Measurements from ENCODE around the gene PRPSAP1. TPM values are rescaled to one million over a fixed set of nuclear protein-coding genes. Genes with fewer than 3 reads are reported as not detected.
"Not testable (repeated sequence)": the region's sequence is repeated elsewhere in the genome, so short reads cannot be mapped to it uniquely, and the experiment has no call there.

Gene PRPSAP1
- total RNA-seq, 1 donor: 48.1 TPM

GRCh38 chr17:76368545-76368944 is 14.8 kb upstream of the PRPSAP1 start:
- no peak for DNase-seq (ENCODE audit: low read depth)
- TF ChIP-seq, protein P1, sequence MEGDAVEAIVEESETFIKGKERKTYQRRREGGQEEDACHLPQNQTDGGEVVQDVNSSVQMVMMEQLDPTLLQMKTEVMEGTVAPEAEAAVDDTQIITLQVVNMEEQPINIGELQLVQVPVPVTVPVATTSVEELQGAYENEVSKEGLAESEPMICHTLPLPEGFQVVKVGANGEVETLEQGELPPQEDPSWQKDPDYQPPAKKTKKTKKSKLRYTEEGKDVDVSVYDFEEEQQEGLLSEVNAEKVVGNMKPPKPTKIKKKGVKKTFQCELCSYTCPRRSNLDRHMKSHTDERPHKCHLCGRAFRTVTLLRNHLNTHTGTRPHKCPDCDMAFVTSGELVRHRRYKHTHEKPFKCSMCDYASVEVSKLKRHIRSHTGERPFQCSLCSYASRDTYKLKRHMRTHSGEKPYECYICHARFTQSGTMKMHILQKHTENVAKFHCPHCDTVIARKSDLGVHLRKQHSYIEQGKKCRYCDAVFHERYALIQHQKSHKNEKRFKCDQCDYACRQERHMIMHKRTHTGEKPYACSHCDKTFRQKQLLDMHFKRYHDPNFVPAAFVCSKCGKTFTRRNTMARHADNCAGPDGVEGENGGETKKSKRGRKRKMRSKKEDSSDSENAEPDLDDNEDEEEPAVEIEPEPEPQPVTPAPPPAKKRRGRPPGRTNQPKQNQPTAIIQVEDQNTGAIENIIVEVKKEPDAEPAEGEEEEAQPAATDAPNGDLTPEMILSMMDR (IDR thresholded peaks at IDR 0.05; ENCODE audit: insufficient read depth, low read length): no peak
- H3K4me3 ChIP-seq (ENCODE audit: low read depth, low read length): no peak overlapping the region

DNA sequence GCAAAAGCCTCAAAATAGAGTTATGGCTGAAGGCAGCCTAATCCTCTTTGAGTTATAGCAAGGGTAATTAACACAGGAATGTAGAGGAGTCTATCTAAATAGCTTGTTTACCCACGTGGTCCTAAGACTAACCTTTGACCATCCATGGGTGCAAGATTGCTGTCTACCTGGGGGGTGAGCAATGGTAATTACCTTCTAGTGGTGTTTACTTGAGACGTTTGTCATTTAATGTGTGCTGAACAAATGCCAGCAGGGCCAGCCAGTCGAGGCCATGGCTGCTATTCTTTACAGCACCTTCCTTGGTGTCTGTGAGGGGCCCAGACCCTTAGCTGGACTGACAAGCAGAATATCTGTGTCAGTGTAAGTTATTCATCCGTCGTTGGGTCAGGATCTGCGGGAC is 13.9 kb upstream of the PRPSAP1 start:
- TF ChIP-seq, protein P1 (IDR thresholded peaks at IDR 0.05; ENCODE audit: insufficient read depth, low read length): no peak
- H3K4me3 ChIP-seq (ENCODE audit: low read depth, low read length): no peak overlapping the region
- no peak for DNase-seq (ENCODE audit: low read depth)

GRCh38 chr17:76366247-76366646 is 12.5 kb upstream of the PRPSAP1 start:
- DNase-seq (ENCODE audit: low read depth): no peak
- H3K4me3 ChIP-seq (ENCODE audit: low read depth, low read length): no peak overlapping the region
- TF ChIP-seq, protein P1 (IDR thresholded peaks at IDR 0.05; ENCODE audit: insufficient read depth, low read length): no peak

DNA sequence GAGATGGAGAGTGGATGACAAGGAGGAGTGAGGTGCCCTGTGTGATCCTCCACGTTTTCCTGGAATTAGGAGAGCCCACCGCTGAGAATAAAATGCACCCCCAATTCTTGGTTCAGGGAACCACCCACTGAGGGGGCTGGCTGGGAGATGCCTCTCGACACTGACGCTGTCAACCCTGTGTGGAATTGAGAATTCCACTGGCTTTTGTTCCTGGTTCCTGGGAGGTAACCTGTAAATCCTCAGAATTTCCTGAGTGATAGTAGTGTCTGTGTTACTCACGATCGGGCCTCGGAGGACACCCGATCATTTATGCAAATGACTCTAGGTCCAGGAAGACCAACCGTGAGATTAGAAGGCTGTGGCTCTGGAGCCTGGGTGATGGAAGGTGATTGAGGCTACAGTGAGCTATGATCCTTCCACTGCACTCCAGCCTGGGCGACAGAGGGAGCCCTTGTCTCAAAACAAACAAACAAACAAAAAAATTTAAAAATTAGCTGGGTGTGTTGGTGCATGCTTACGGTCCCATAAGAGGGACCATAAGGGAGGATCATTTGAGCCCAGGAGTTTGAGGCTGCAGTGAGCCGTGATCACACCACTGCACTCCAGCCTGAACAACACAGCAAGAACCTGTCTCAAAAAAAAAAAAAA is 11.7 kb upstream of the PRPSAP1 start:
- H3K4me3 ChIP-seq (ENCODE audit: low read depth, low read length): no peak overlapping the region
- DNase-seq (ENCODE audit: low read depth): no peak
- TF ChIP-seq, protein P1 (IDR thresholded peaks at IDR 0.05; ENCODE audit: insufficient read depth, low read length): peak; percentile 23

GRCh38 chr17:76363107-76363842 is 9.6 kb upstream of the PRPSAP1 start:
- TF ChIP-seq, protein P1 (IDR thresholded peaks at IDR 0.05; ENCODE audit: insufficient read depth, low read length): no peak
- H3K4me3 ChIP-seq (ENCODE audit: low read depth, low read length): no peak overlapping the region
- no peak for DNase-seq (ENCODE audit: low read depth)

- H3K4me3 ChIP-seq (ENCODE audit: low read depth, low read length): no peak overlapping the region
- DNase-seq (ENCODE audit: low read depth): no peak
- TF ChIP-seq, protein P1 (IDR thresholded peaks at IDR 0.05; ENCODE audit: insufficient read depth, low read length): no peak
Measured at GRCh38 chr17:76360461-76360860, 6.7 kb upstream of the PRPSAP1 start.

DNA sequence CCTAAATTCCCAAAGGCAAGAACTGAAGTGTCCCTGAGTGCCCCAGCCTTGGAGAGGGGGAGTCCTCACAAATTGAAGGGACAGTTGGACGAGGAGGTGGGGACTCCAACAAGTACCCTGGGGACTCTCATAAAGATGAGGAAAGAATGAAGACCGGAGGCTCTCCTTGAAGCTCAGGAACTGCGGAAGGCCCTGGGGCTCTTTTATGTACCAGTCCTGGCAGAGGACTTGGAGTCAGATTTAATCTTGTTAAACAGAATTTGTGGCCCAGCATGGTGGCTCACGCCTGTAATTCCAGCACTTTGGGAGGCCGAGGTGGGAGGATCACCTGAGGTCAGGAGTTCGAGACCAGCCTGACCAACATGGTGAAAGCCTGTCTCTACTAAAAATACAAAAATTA is 6.1 kb upstream of the PRPSAP1 start:
- not testable (repeated sequence) for H3K4me3 ChIP-seq (ENCODE audit: low read depth, low read length); DNase-seq (ENCODE audit: low read depth)

All from fibroblast of the aortic adventitia (primary cell).